T-cell (primary cell): ENCODE data around the gene PCGF1. TPM values are rescaled to one million over a fixed set of nuclear protein-coding genes. Genes with fewer than 3 reads are reported as not detected.
"Not testable (repeated sequence)": the region's sequence is repeated elsewhere in the genome, so short reads cannot be mapped to it uniquely, and the experiment has no call there.

Experiments
- ATAC-seq, 4 experiments: fragments of 200-7000 bp in 3 of 4; fragments of 150-1000 bp in 1 of 4; cut with Tn5 transposase; replicated peaks in 1 of 4; 1 replicate in 3 of 4; 2 replicates in 1 of 4; pipeline ENCODE4 v1.10.0; 2021; ENCODE audit warnings: moderate library complexity in 3 of 4, mild to moderate bottlenecking in 2 of 4, moderate number of reproducible peaks in 1 of 4
- CTCF ChIA-PET, 2 donors: fragments of 300-600 bp; sonication (Branson Sonifier 250); formaldehyde crosslinking; loops; one replicate each; lab custom pipeline; 2022; ENCODE audit warnings: antibody characterized with exemption in 2 of 2; lab: Charles Lee
- POLR2A ChIA-PET, 2 donors: fragments of 300-600 bp; sonication (Branson Sonifier 250); formaldehyde crosslinking; loops; one replicate each; lab custom pipeline; 2022; ENCODE audit warnings: antibody characterized with exemption in 2 of 2; lab: Charles Lee
- DNase-seq, 35 experiments: peaks; one replicate each; pipeline versions ENCODE4 v3.0.0 to v3.0.0-alpha.2; 2013 to 2023
- H3K27ac ChIP-seq: one replicate; pipeline ENCODE4 v1.5.1; 2013; ENCODE audit warnings: low read length
- H3K27me3 ChIP-seq, 2 experiments: replicated peaks in 1 of 2; 1 replicate in 1 of 2; 2 replicates in 1 of 2; pipeline versions ENCODE4 v1.6.1 to v1.7.0; 2013; ENCODE audit warnings: low read length in 1 of 2, mixed read lengths in 1 of 2; ENCODE audit not compliant: control insufficient read depth in 2 of 2, insufficient read depth in 2 of 2; ENCODE audit errors: extremely low read depth in 1 of 2
- H3K36me3 ChIP-seq, 2 donors: 1 replicate in 1 of 2; 2 replicates in 1 of 2; pipeline versions ENCODE4 v1.6.1 to v1.7.0; 2013; ENCODE audit warnings: low read length in 1 of 2; ENCODE audit not compliant: control insufficient read depth in 2 of 2, insufficient read depth in 1 of 2; ENCODE audit errors: extremely low read depth in 1 of 2
- H3K4me1 ChIP-seq, 2 experiments: 1 replicate in 1 of 2; 2 replicates in 1 of 2; pipeline versions ENCODE4 v1.6.1 to v1.7.0; 2013; ENCODE audit warnings: low read length in 2 of 2, mixed read lengths in 1 of 2; ENCODE audit not compliant: insufficient read depth in 2 of 2, control insufficient read depth in 1 of 2; ENCODE audit errors: extremely low read depth in 1 of 2
- H3K4me3 ChIP-seq, 2 donors: 1 replicate in 1 of 2; 2 replicates in 1 of 2; pipeline versions ENCODE4 v1.5.1 to v1.7.0; 2013; ENCODE audit warnings: mild to moderate bottlenecking in 2 of 2, low read length in 1 of 2, moderate library complexity in 1 of 2; ENCODE audit not compliant: control insufficient read depth in 1 of 2; ENCODE audit errors: extremely low read depth in 1 of 2
- H3K9me3 ChIP-seq: 2 replicates; pipeline ENCODE4 v1.7.0; 2013
- H3K27ac Mint-ChIP-seq, 2 donors: one replicate each; pipeline ENCODE4 v1.8.0; 2020 to 2021; ENCODE audit warnings: mild to moderate bottlenecking in 2 of 2, mixed read lengths in 2 of 2
- H3K27me3 Mint-ChIP-seq, 2 donors: one replicate each; pipeline ENCODE4 v1.8.0; 2021 to 2022; ENCODE audit warnings: mixed read lengths in 2 of 2
- H3K36me3 Mint-ChIP-seq: one replicate; pipeline ENCODE4 v1.8.0; 2021; ENCODE audit warnings: mixed read lengths
- H3K4me1 Mint-ChIP-seq, 3 donors: one replicate each; pipeline ENCODE4 v1.8.0; 2020 to 2022; ENCODE audit warnings: mixed read lengths in 3 of 3, mild to moderate bottlenecking in 1 of 3
- H3K4me3 Mint-ChIP-seq, 3 donors: one replicate each; pipeline ENCODE4 v1.8.0; 2020 to 2022; ENCODE audit warnings: mild to moderate bottlenecking in 3 of 3, mixed read lengths in 3 of 3, moderate library complexity in 3 of 3
- H3K9me3 Mint-ChIP-seq, 3 donors: one replicate each; pipeline ENCODE4 v1.8.0; 2020 to 2022; ENCODE audit warnings: mixed read lengths in 3 of 3
- WGBS: methylation state at CpG from one replicate; pipeline ENCODE4 v1.1.5; 2013; ENCODE audit warnings: missing lambda C conversion rate; ENCODE audit not compliant: insufficient coverage; 5-methylcytosine and 5-hydroxymethylcytosine counted together
- total RNA-seq, 35 experiments: library from RNA in 6 of 35; stranded (reverse) in 6 of 35; fragments of 120-200 nt in 1 of 35; gene quantifications; one replicate each; pipeline versions ENCODE4 v1.2.1 to v1.2.4 and lab custom pipeline; 2013 to 2026

Gene PCGF1
- total RNA-seq, 5 donors from 2014 or later (not counting 1 experiment from before 2014, with no cell fraction given), result 17.6 to 34.3 (median 28.0) TPM

DNA sequence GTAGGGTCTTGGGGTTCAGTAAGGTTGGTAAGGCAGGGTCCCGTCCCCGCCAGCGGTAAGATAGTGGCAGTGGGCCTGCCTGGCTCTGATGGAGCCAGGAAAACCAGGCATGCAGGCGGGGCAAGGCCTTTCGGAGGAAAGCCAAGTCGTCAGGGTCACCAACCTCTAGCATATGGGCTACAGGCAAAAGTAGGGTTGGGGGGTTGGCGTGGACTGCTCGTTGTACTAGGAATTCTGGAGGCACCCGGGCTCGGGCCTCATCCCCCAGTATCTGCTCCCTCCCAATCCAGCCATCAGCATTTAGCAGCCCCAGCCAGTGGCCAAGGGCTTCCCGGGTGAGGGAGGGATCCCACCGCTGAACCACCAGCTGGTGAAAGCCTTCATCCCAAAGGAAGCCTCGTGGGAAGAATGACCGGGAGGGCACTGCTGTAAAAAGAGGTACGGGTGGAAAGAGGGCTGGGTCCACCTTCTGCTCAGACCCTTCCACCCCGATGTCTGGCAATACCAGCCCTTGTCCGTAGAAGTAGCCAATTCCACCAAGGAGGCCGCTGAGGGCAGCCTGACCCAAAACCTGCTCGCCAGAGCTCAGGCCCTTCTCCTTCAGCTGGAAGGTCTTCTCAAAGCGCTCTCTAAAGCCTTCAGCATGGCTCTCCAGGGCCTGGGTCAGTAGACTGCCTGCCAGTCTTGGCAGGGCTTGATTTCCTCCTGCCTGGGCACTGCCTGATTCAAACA lies 45.3 kb downstream of the PCGF1 start:
- H3K4me1 Mint-ChIP-seq, result peaks cover 43 to 57% (median 54%) of the 10 kb centered on the region in 3 donors
- peaks cover 6 to 20% of the 10 kb centered on the region in 2 donors for H3K36me3 ChIP-seq
- ATAC-seq (no peak), DNase-seq (no peak)
- H3K9me3 Mint-ChIP-seq, result no peaks in the 10 kb centered on the region
- H3K4me3 Mint-ChIP-seq, result no peak overlapping the region
- no peaks in the 10 kb centered on the region for H3K27me3 Mint-ChIP-seq
- H3K27me3 ChIP-seq, result no peaks in the 10 kb centered on the region
- no peaks in the 10 kb centered on the region for H3K9me3 ChIP-seq
- 100% methylated on average over 6 of the region's 20 CpGs for WGBS
- peaks cover 5% of the 10 kb centered on the region for H3K36me3 Mint-ChIP-seq
- H3K4me1 ChIP-seq, result peaks cover 17 to 40% of the 10 kb centered on the region in 2 experiments
- no peak overlapping the region for H3K4me3 ChIP-seq
- ChIA-PET CTCF (no interaction called here), POLR2A (no interaction called here)
- no peak overlapping the region for H3K27ac ChIP-seq
- H3K27ac Mint-ChIP-seq, result no peak overlapping the region

DNA sequence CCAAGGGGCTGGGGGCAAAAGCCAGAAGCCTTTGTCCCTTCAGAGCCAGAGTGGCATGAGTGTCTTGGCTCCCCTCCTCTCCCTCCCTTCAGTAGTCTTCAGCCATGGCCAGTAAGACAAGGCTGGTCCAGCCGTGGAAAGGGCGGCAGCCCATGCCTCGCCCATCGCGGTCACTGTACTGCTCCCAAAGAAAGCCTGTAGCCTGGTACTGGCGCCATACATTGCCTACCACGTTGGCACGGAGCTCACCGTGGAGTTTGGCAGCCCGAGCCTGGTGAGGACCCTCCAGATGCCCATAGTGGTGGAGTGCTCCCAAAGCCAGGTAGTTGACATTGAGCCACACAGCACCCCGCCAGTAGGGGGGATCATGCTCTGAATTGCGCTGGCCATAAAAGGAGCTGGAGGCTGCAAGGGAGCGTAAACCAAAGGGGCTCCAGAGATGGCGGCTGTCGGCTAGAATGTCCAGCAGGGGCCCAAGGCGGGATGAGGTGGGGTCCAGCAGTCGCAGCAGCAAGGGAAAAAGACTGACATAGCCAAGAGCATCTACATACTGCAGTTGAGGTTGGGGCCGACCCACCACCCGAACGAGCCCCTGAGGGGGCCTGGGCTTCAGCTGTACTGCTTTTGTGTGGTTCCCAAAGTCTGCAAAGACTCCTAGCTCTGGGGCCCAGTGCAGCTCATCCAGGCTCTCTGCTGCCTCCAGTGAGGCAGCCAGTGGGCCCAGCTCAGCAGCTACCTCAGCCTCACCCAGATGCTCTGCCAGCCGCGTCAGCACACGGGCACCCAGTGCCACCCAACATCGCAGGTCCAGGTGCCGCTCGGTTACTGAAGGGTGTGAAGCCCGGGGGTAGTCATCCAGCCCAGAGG lies 46.1 kb downstream of the PCGF1 start:
- Histone ChIP-seq H3K27ac (no peak overlapping the region), H3K27me3 (no peaks in the 10 kb centered on the region), H3K36me3 (peaks cover 6 to 20% of the 10 kb centered on the region in 2 donors), H3K4me3 (no peak overlapping the region), H3K9me3 (no peaks in the 10 kb centered on the region), H3K4me1 (peaks cover 23 to 48% of the 10 kb centered on the region in 2 experiments)
- Mint-ChIP-seq H3K4me3 (no peak overlapping the region), H3K27me3 (no peaks in the 10 kb centered on the region), H3K9me3 (no peaks in the 10 kb centered on the region), H3K36me3 (peaks cover 5% of the 10 kb centered on the region), H3K4me1 (peaks cover 51 to 65% (median 62%) of the 10 kb centered on the region in 3 donors), H3K27ac (no peak overlapping the region)
- ChIA-PET POLR2A (interaction anchor here in 1 of 2 donors (0.6 kb wide), 1 partner anchor 447 kb away, joined by 4 read pairs; no protein-coding TSS in a partner anchor), CTCF (no interaction called here)
- ATAC-seq (no peak), DNase-seq (no peak)
- WGBS, result 94% methylated on average over 24 of the region's 27 CpGs

DNA sequence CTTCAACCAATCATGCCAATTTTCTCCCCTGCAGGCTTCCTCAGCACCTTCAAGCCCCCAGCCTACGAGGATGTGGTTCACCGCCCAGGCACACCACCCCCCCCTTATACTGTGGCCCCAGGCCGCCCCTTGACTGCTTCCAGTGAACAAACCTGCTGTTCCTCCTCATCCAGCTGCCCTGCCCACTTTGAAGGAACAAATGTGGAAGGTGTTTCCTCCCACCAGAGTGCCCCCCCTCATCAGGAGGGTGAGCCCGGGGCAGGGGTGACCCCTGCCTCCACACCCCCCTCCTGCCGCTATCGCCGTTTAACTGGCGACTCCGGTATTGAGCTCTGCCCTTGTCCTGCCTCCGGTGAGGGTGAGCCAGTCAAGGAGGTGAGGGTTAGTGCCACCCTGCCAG lies 47.3 kb downstream of the PCGF1 start:
- H3K27me3 ChIP-seq, DNase-seq, H3K27me3 Mint-ChIP-seq, H3K27ac Mint-ChIP-seq, H3K9me3 Mint-ChIP-seq, H3K27ac ChIP-seq, H3K36me3 Mint-ChIP-seq, ATAC-seq, H3K4me3 ChIP-seq, H3K9me3 ChIP-seq, POLR2A ChIA-PET: not testable (repeated sequence)
- CTCF ChIA-PET, result interaction anchor here in 1 of 2 donors (0.7 kb wide), 1 partner anchor 951 kb away, joined by 3 read pairs; no protein-coding TSS in a partner anchor
- 85% methylated on average over 3 of the region's 10 CpGs for WGBS
- Histone ChIP-seq H3K4me1 (peaks cover 30 to 53% of the 10 kb centered on the region in 2 experiments), H3K36me3 (peaks cover 6 to 24% of the 10 kb centered on the region in 2 donors)
- Mint-ChIP-seq H3K4me3 (peak overlapping the region; percentile 62 to 99 (median 93)), H3K4me1 (peaks cover 58 to 67% (median 65%) of the 10 kb centered on the region in 3 donors)

DNA sequence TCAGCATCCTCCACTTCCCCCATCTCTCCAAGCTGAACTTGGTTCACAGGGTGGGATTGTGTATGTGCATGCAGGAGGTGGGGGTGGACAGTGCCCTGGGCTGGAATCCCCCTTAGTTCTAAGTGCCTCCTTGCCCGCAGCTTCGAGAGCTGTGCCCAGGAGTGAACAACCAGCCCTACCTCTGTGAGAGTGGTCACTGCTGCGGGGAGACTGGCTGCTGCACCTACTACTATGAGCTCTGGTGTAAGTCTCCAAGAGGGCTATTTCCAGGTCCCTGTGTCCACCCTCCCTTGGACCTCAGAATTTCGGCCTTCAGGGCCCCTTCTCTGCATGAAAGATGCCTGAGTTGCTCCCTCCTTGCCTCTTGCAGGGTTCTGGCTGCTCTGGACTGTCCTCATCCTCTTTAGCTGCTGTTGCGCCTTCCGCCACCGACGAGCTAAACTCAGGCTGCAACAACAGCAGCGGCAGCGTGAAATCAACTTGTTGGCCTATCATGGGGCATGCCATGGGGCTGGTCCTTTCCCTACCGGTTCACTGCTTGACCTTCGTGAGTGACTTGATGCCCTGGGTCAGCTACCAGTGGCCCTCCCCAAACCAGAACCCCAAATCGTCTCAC lies 47.9 kb downstream of the PCGF1 start:
- ChIA-PET CTCF (interaction anchor here in 1 of 2 donors (0.5 to 1.9 kb wide), 3 partner anchors 8 to 14 kb away, joined by 3 to 13 read pairs (median 5); partner anchors contain the start of gene MRPL53), POLR2A (interaction anchor here in 1 of 2 donors (1.7 kb wide), 1 partner anchor 9 kb away, joined by 5 read pairs; no protein-coding TSS in a partner anchor)
- H3K27me3 ChIP-seq, H3K36me3 Mint-ChIP-seq, H3K9me3 ChIP-seq, H3K9me3 Mint-ChIP-seq, H3K27ac ChIP-seq, H3K4me3 ChIP-seq, DNase-seq, ATAC-seq, H3K27me3 Mint-ChIP-seq: not testable (repeated sequence)
- 91% methylated on average over 11 of the region's 13 CpGs for WGBS
- H3K4me1 ChIP-seq, result peaks cover 32 to 54% of the 10 kb centered on the region in 2 experiments
- peak overlapping the region; percentile 89 to 99 for H3K27ac Mint-ChIP-seq
- H3K36me3 ChIP-seq, result peaks cover 6 to 24% of the 10 kb centered on the region in 2 donors
- H3K4me3 Mint-ChIP-seq, result peak overlapping the region; percentile 93 to 99 (median 97)
- peaks cover 62 to 72% (median 69%) of the 10 kb centered on the region in 3 donors for H3K4me1 Mint-ChIP-seq

DNA sequence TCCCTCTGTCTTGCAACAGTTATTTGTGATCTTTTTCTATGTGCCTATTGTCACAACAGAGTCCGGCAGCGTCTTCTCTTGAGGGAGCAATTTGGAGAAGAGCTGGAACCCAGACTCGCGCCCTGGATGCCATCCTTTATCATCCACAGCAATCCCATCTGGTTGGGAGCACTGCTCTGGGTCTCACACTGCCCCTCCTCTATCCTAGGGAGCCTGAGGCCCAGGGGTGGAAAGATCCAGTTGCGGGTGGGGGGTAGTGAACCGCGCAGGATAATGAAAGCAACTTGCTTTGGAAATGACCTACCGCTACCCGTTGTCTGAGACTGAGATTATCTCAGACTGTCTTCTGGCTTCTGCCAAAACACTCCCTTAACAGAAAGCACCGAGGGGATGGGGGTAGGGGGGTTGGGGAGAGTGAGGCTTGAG lies 48.5 kb downstream of the PCGF1 start:
- Histone ChIP-seq H3K36me3 (peaks cover 6 to 24% of the 10 kb centered on the region in 2 donors), H3K27ac (peak overlapping the region; percentile 99), H3K27me3 (no peaks in the 10 kb centered on the region), H3K9me3 (no peaks in the 10 kb centered on the region), H3K4me3 (peak overlapping the region; percentile 93 to 96), H3K4me1 (peaks cover 32 to 47% of the 10 kb centered on the region in 2 experiments)
- H3K27ac Mint-ChIP-seq, result peak overlapping the region; percentile 99
- H3K4me3 Mint-ChIP-seq, result peak overlapping the region; percentile 93 to 99 (median 97)
- peaks cover 61 to 74% (median 66%) of the 10 kb centered on the region in 3 donors for H3K4me1 Mint-ChIP-seq
- CTCF ChIA-PET, result interaction anchor here in 1 of 2 donors (0.5 to 1.9 kb wide), 8 partner anchors 9 to 73 kb away, joined by 3 to 14 read pairs (median 4); partner anchors contain the start of genes CCDC142, MRPL53 and TTC31
- POLR2A ChIA-PET, result interaction anchor here (0.6 to 1.7 kb wide), 7 partner anchors 9 to 259 kb away, joined by 4 to 15 read pairs (median 4); partner anchors contain the start of gene MRPL53 (in 1 of the 2)
- WGBS, result 6% methylated on average over 2 of the region's 10 CpGs
- peaks cover 5% of the 10 kb centered on the region for H3K36me3 Mint-ChIP-seq
- no peaks in the 10 kb centered on the region for H3K9me3 Mint-ChIP-seq
- no peak for ATAC-seq
- no peaks in the 10 kb centered on the region for H3K27me3 Mint-ChIP-seq
- DNase-seq, result peak in 1 of 35 experiments; percentile 36
